GM12878 (cell line): ENCODE results near the gene MAP3K4. TPM values are rescaled to one million over a fixed set of nuclear protein-coding genes. Genes with fewer than 3 reads are reported as not detected.

Source experiments
- CREM ChIP-seq: IDR thresholded peaks from 2 replicates; pipeline ENCODE4 v1.6.1; 2014; ENCODE audit warnings: antibody characterized with exemption, low read depth
- EP300 ChIP-seq, 2 experiments: fragments of 150-350 bp in 1 of 2; IDR thresholded peaks; 2 replicates each; pipeline ENCODE4 v1.6.1; 2011 to 2012; ENCODE audit warnings: low read depth in 2 of 2, low read length in 2 of 2, borderline replicate concordance in 1 of 2, improper control_type of control experiment in 1 of 2, inconsistent platforms in 1 of 2; ENCODE audit not compliant: control insufficient read depth in 1 of 2
- FOS ChIP-seq: IDR thresholded peaks from 3 replicates; pipeline ENCODE4 v1.6.1; 2011; ENCODE audit warnings: borderline replicate concordance; ENCODE audit not compliant: insufficient read length; ENCODE audit errors: extremely low read depth
- FOXM1 ChIP-seq: IDR thresholded peaks from 2 replicates; pipeline ENCODE4 v1.6.1; 2012; ENCODE audit warnings: low read depth, mild to moderate bottlenecking, inconsistent platforms, low read length, moderate library complexity
- HCFC1 ChIP-seq: fragments of 150-350 bp; IDR thresholded peaks from 2 replicates; pipeline ENCODE4 v1.6.1; 2014; ENCODE audit warnings: low read length
- HDAC6 ChIP-seq: fragments of 200-600 bp; sonication (generic); IDR thresholded peaks from one replicate; pipeline ENCODE4 v1.8.0; 2017; ENCODE audit warnings: antibody characterized with exemption; ENCODE audit not compliant: unreplicated experiment
- IKZF2 ChIP-seq, 2 experiments: fragments of 450-650 bp; IDR thresholded peaks; 2 replicates each; pipeline ENCODE4 v1.6.1; 2017; ENCODE audit warnings: mild to moderate bottlenecking in 2 of 2, moderate library complexity in 2 of 2
- KLF5 ChIP-seq: fragments of 450-650 bp; IDR thresholded peaks from 2 replicates; pipeline ENCODE4 v1.6.1; 2014; ENCODE audit warnings: mild to moderate bottlenecking; ENCODE audit not compliant: partially characterized antibody
- MTA2 ChIP-seq: fragments of 450-650 bp; IDR thresholded peaks from 2 replicates; pipeline ENCODE4 v1.6.1; 2016; ENCODE audit warnings: low read depth, mild to moderate bottlenecking, moderate library complexity
- NFXL1 ChIP-seq: fragments of 450-650 bp; IDR thresholded peaks from 2 replicates; pipeline ENCODE4 v1.6.1; 2017; ENCODE audit warnings: antibody characterized with exemption, mild to moderate bottlenecking, borderline replicate concordance
- NR2C1 ChIP-seq: fragments of 450-650 bp; IDR thresholded peaks from 2 replicates; pipeline ENCODE4 v1.6.1; 2017; ENCODE audit warnings: antibody characterized with exemption, mild to moderate bottlenecking, moderate library complexity
- NR2F1 ChIP-seq: fragments of 450-650 bp; conservative IDR thresholded peaks from 2 replicates; pipeline ENCODE4 v1.6.1; 2017; ENCODE audit warnings: mild to moderate bottlenecking
- RAD21 ChIP-seq: IDR thresholded peaks from 2 replicates; pipeline ENCODE4 v1.6.1; 2011; ENCODE audit warnings: mild to moderate bottlenecking, low read depth, low read length, moderate library complexity; ENCODE audit not compliant: insufficient read depth
- RCOR1 ChIP-seq: conservative IDR thresholded peaks from 2 replicates; pipeline ENCODE4 v1.6.1; 2012; ENCODE audit warnings: low read depth, low read length, improper control_type of control experiment
- SIX5 ChIP-seq: IDR thresholded peaks from 2 replicates; pipeline ENCODE4 v1.6.1; 2011; ENCODE audit warnings: mild to moderate bottlenecking, low read depth, low read length, moderate library complexity; ENCODE audit not compliant: severe bottlenecking
- YY1 ChIP-seq: IDR thresholded peaks from 2 replicates; pipeline ENCODE4 v1.6.1; 2011; ENCODE audit warnings: low read depth, mild to moderate bottlenecking, low read length
- ZNF274 ChIP-seq: IDR thresholded peaks from one replicate; pipeline ENCODE4 v1.8.0; 2011; ENCODE audit not compliant: insufficient read length, insufficient read depth
- polyA plus RNA-seq, 11 experiments: library from polyadenylated mRNA; depleted of rRNA in 4 of 11; unstranded in 6 of 11; stranded (reverse) in 5 of 11; fragments of >200 nt; fragmentation: Nextera tagmentation in 4 of 11; fragmentation: Illumina TruSeq in 1 of 11; extraction: Ambion mirVana in 4 of 11; extraction: Trizol in 1 of 11; gene quantifications; 1 replicate in 1 of 11; 2 replicates in 10 of 11; pipeline versions ENCODE4 v1.2.1 to v1.2.3, GENCODE V29; 2011 to 2016; ENCODE audit warnings: inconsistent platforms in 2 of 11, missing spikeins in 2 of 11, low read depth in 1 of 11
- total RNA-seq, 4 experiments: library from RNA; depleted of rRNA in 3 of 4; stranded (reverse); fragments of >200 nt in 3 of 4; fragmentation: Illumina TruSeq in 1 of 4; extraction: Trizol in 1 of 4; gene quantifications; 2 replicates each; pipeline versions ENCODE4 v1.2.1 to v1.2.3, GENCODE V29; 2013 to 2021
- TF ChIP-seq, protein P1 (sequence below): fragments of 450-650 bp; IDR thresholded peaks from 2 replicates; pipeline ENCODE4 v1.6.1; 2016; ENCODE audit warnings: mild to moderate bottlenecking, moderate library complexity, borderline replicate concordance
- TF ChIP-seq, protein P2 (sequence below): IDR thresholded peaks from 2 replicates; pipeline ENCODE4 v1.6.1; 2011; ENCODE audit warnings: borderline replicate concordance, low read depth, mild to moderate bottlenecking, moderate library complexity, low read length; ENCODE audit not compliant: insufficient read depth, poor library complexity, severe bottlenecking
- TF ChIP-seq, protein P3 (sequence below): fragments of 450-650 bp; IDR thresholded peaks from 2 replicates; pipeline ENCODE4 v1.6.1; 2017; ENCODE audit warnings: mild to moderate bottlenecking, low read depth, inconsistent platforms; ENCODE audit not compliant: poor library complexity, severe bottlenecking
- TF ChIP-seq, protein P4 (sequence below): fragments of 450-650 bp; IDR thresholded peaks from 2 replicates; pipeline ENCODE4 v1.6.1; 2017; ENCODE audit warnings: low read depth, mild to moderate bottlenecking, moderate library complexity

MAP3K4 gene
- total and polyA plus RNA-seq, 10 of the 15 experiments (the other 5 are each of a cell fraction or from before 2014, with no cell fraction given), result 14.0 to 44.5 (median 23.1) TPM

DNA sequence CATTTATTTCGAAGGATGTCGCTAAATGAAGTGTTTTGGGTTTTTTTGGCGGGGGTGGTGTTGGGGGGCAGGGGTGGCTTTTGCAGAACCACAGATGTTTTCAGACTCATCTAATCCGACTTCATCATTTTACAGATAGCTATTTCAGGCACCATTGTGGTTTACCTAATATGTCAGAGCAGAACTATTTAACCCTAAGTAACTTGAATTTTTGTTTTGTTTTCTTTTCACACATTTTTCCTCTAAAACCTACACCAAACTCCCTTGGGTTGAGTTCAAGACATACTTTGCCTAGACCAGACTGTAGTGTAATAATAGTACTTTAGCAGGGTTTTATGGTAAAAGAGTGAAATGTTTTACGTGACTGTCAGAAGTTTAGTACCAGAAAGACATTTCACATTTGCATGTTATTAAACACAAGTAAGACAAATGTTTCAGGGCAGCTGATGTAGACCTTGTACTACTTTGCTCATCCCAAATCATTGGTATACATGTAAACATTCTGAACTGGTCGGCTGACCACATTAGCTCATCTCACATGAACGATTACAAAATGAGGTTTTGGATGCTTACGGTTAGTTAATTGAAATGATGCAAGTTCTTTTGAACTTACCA is 37.7 kb downstream of the MAP3K4 start (continued):
- no peak for TF ChIP-seq RAD21
- TF ChIP-seq FOS, result no peak
- no peak for TF ChIP-seq NR2C1
- TF ChIP-seq, protein P1, sequence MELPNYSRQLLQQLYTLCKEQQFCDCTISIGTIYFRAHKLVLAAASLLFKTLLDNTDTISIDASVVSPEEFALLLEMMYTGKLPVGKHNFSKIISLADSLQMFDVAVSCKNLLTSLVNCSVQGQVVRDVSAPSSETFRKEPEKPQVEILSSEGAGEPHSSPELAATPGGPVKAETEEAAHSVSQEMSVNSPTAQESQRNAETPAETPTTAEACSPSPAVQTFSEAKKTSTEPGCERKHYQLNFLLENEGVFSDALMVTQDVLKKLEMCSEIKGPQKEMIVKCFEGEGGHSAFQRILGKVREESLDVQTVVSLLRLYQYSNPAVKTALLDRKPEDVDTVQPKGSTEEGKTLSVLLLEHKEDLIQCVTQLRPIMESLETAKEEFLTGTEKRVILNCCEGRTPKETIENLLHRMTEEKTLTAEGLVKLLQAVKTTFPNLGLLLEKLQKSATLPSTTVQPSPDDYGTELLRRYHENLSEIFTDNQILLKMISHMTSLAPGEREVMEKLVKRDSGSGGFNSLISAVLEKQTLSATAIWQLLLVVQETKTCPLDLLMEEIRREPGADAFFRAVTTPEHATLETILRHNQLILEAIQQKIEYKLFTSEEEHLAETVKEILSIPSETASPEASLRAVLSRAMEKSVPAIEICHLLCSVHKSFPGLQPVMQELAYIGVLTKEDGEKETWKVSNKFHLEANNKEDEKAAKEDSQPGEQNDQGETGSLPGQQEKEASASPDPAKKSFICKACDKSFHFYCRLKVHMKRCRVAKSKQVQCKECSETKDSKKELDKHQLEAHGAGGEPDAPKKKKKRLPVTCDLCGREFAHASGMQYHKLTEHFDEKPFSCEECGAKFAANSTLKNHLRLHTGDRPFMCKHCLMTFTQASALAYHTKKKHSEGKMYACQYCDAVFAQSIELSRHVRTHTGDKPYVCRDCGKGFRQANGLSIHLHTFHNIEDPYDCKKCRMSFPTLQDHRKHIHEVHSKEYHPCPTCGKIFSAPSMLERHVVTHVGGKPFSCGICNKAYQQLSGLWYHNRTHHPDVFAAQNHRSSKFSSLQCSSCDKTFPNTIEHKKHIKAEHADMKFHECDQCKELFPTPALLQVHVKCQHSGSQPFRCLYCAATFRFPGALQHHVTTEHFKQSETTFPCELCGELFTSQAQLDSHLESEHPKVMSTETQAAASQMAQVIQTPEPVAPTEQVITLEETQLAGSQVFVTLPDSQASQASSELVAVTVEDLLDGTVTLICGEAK, result no peak
- TF ChIP-seq ZNF274, result no peak
- TF ChIP-seq FOXM1, result peak; percentile 85
- TF ChIP-seq, protein P2, sequence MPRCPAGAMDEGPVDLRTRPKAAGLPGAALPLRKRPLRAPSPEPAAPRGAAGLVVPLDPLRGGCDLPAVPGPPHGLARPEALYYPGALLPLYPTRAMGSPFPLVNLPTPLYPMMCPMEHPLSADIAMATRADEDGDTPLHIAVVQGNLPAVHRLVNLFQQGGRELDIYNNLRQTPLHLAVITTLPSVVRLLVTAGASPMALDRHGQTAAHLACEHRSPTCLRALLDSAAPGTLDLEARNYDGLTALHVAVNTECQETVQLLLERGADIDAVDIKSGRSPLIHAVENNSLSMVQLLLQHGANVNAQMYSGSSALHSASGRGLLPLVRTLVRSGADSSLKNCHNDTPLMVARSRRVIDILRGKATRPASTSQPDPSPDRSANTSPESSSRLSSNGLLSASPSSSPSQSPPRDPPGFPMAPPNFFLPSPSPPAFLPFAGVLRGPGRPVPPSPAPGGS, result peak; percentile 53
- TF ChIP-seq, protein P3, sequence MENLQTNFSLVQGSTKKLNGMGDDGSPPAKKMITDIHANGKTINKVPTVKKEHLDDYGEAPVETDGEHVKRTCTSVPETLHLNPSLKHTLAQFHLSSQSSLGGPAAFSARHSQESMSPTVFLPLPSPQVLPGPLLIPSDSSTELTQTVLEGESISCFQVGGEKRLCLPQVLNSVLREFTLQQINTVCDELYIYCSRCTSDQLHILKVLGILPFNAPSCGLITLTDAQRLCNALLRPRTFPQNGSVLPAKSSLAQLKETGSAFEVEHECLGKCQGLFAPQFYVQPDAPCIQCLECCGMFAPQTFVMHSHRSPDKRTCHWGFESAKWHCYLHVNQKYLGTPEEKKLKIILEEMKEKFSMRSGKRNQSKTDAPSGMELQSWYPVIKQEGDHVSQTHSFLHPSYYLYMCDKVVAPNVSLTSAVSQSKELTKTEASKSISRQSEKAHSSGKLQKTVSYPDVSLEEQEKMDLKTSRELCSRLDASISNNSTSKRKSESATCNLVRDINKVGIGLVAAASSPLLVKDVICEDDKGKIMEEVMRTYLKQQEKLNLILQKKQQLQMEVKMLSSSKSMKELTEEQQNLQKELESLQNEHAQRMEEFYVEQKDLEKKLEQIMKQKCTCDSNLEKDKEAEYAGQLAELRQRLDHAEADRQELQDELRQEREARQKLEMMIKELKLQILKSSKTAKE, result peak; percentile 97
- TF ChIP-seq NR2F1, result peak; percentile 71; the same call in 1 of the 2 replicates
- TF ChIP-seq KLF5, result no peak
- 0 out of 2 replicates have a peak, but pooled peaks have one; percentile 54 for TF ChIP-seq RCOR1
- TF ChIP-seq YY1, result 0 out of 2 replicates have a peak, but pooled peaks have one; percentile 20
- TF ChIP-seq EP300 (IDR thresholded peaks at IDR 0.05; ENCODE audit: borderline replicate concordance in 1 of 2, control insufficient read depth in 1 of 2, low read depth in 2 of 2, low read length in 2 of 2), result peak; percentile 86 to 87
- no peak for TF ChIP-seq HDAC6
- TF ChIP-seq HCFC1, result no peak
- TF ChIP-seq, protein P4, sequence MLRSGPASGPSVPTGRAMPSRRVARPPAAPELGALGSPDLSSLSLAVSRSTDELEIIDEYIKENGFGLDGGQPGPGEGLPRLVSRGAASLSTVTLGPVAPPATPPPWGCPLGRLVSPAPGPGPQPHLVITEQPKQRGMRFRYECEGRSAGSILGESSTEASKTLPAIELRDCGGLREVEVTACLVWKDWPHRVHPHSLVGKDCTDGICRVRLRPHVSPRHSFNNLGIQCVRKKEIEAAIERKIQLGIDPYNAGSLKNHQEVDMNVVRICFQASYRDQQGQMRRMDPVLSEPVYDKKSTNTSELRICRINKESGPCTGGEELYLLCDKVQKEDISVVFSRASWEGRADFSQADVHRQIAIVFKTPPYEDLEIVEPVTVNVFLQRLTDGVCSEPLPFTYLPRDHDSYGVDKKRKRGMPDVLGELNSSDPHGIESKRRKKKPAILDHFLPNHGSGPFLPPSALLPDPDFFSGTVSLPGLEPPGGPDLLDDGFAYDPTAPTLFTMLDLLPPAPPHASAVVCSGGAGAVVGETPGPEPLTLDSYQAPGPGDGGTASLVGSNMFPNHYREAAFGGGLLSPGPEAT, result peak; percentile 92
- TF ChIP-seq NFXL1, result no peak
- peak; percentile 98 for TF ChIP-seq MTA2
- no peak for TF ChIP-seq SIX5
- peak; percentile 96 for TF ChIP-seq IKZF2 (IDR thresholded peaks at IDR 0.05)
- peak; percentile 61; the same call in 1 of the 2 replicates for TF ChIP-seq CREM
